Choroid plexus epithelial cell (primary cell): Measurements from ENCODE around the gene RFPL1.

Experiments used
- DNase-seq: peaks from one replicate; pipeline ENCODE4 v3.0.0-alpha.2; 2010; ENCODE audit warnings: low read depth
- H3K4me3 ChIP-seq: 2 replicates; pipeline ENCODE4 v1.5.1; 2011; ENCODE audit warnings: low read depth, mild to moderate bottlenecking, control low read depth, low read length, moderate library complexity
- TF ChIP-seq, protein P1 (sequence below): conservative IDR thresholded peaks from 2 replicates; pipeline ENCODE4 v1.5.1; 2011; ENCODE audit warnings: low read depth, mild to moderate bottlenecking, control low read depth, inconsistent platforms, low read length, moderate library complexity

Gene RFPL1

GRCh38 chr22:29454276-29454675 is 15.9 kb downstream of the RFPL1 start:
- DNase-seq, result no peak
- TF ChIP-seq, protein P1, sequence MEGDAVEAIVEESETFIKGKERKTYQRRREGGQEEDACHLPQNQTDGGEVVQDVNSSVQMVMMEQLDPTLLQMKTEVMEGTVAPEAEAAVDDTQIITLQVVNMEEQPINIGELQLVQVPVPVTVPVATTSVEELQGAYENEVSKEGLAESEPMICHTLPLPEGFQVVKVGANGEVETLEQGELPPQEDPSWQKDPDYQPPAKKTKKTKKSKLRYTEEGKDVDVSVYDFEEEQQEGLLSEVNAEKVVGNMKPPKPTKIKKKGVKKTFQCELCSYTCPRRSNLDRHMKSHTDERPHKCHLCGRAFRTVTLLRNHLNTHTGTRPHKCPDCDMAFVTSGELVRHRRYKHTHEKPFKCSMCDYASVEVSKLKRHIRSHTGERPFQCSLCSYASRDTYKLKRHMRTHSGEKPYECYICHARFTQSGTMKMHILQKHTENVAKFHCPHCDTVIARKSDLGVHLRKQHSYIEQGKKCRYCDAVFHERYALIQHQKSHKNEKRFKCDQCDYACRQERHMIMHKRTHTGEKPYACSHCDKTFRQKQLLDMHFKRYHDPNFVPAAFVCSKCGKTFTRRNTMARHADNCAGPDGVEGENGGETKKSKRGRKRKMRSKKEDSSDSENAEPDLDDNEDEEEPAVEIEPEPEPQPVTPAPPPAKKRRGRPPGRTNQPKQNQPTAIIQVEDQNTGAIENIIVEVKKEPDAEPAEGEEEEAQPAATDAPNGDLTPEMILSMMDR, result no peak
- H3K4me3 ChIP-seq, result no peak overlapping the region

DNA sequence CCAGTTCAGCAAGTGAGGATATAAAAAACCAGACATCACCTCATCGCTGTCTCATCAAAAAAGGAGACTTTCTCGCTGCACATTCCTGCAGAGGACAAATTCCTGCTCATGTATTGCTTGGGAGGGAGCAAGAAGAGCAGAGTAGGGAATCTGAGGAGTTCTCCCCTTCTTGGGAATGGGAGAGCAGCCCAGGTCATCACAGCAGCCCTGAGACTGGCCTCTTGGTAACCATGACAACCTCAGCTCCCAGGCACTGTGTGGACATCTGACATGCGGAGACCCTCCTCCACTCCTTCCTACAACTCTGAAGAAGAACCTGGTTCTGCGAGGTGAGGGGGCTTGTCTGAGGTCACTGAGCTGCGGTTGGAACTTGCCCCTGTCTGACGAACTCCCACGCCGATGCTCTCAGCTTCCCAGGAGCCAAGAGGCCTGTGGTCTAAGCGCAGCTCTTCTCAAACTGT is 17.9 kb downstream of the RFPL1 start:
- TF ChIP-seq, protein P1, result no peak
- peak; percentile 65 for DNase-seq
- no peak overlapping the region for H3K4me3 ChIP-seq

- H3K4me3 ChIP-seq, result no peak overlapping the region
- TF ChIP-seq, protein P1, result no peak
- DNase-seq, result peak; percentile 66
Measured at GRCh38 chr22:29457730-29458129, 19.3 kb downstream of the RFPL1 start.

DNA sequence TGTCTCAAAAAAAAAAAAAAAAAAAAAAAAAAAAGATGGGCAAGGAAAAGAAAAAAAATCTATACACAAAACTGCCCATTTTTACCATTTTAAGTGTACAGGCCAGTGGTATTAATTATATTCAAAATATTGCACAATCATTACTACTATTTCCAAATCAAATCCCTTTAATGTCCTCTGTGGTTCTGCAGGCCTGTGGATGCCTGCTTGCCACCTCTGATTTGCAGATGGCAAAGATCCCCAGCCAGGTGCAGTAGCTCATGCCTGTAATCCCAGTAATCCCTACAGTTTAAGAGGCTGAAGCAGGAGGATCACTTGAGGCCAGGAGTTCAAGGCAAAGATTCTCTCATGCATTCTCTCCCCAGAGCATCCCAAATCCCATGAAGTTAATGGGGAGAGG is 20.2 kb downstream of the RFPL1 start:
- H3K4me3 ChIP-seq, result no peak overlapping the region
- TF ChIP-seq, protein P1, result no peak
- no peak for DNase-seq

DNA sequence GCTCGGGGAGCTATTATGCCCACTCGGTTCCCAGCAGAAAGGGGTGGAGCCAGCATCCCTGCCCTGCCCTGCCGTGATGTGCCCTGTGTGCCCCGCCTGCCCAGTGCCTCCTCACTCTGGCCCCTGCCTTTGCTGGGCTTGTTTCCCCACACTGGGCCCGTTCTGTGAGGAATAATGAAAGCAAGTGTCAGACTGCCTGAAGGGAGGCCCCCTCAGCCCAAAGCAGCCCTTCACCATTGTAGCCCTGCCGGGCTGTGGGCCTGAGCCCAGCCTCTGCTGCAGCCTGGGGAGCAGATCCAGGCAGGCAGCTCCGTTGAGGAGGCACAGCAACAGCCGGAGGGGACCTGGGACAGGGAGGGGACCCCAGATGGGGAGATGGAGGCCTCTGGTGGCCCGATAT is 21.4 kb downstream of the RFPL1 start:
- H3K4me3 ChIP-seq, result no peak overlapping the region
- TF ChIP-seq, protein P1, result no peak
- DNase-seq, result no peak

DNA sequence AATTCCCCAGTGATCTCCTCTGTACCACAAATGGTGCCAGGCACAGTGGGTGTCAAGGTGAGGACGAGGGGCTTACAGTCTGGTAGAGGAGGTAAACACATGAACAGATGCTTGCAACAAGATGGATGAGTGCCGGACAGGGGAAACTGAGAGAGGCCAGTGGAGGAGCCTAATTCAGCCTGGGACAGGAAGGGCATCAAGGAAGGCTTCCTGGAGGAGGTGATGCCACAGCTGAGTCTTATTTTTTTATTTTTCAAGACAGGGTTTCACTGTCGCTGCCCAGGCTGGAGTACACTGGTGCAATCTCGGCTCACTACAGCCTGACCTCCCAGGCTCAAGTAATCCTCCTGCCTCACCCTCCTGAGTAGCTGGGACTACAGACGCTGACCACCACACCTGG is 22.9 kb downstream of the RFPL1 start:
- DNase-seq, result no peak
- H3K4me3 ChIP-seq, result no peak overlapping the region
- TF ChIP-seq, protein P1, result no peak

GRCh38 chr22:29463629-29464028 is 25.2 kb downstream of the RFPL1 start:
- no peak for DNase-seq
- TF ChIP-seq, protein P1, result no peak

More at GRCh38 chr22:29463629-29464028, 25.2 kb downstream of the RFPL1 start:
- no peak overlapping the region for H3K4me3 ChIP-seq
